Measurements from ENCODE around the gene SLC7A5. TPM values are rescaled to one million over a fixed set of nuclear protein-coding genes. Genes with fewer than 3 reads are reported as not detected.
A peak's percentile ranks its signal among the peaks of the same experiment; 100 is the strongest.

Gene SLC7A5
- total and polyA plus RNA-seq, 2 of the 13 experiments (the other 11 are each of a cell fraction or from before 2014, with no cell fraction given): 79.6 to 155 TPM

DNA sequence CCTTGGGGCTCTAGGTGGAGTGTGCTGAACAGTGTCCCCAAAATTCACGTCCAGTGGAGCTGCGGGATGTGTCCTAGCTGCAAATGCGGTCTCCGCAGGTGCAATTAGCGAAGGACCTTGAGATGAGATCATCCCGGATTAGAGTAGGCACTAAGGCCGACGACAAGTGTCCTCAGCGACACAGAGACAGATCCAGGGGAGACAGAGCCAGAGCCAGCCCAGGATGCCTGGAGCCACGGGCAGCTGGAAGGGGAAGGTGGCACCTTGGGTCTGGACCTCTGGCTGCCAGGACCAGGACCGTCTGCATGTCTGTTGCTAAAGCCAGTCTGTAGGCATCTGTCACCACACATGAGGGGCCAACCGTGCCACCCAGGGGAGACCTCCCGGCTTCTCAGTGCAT is 24.5 kb downstream of the SLC7A5 start (continued):
- TF ChIP-seq, protein P1, sequence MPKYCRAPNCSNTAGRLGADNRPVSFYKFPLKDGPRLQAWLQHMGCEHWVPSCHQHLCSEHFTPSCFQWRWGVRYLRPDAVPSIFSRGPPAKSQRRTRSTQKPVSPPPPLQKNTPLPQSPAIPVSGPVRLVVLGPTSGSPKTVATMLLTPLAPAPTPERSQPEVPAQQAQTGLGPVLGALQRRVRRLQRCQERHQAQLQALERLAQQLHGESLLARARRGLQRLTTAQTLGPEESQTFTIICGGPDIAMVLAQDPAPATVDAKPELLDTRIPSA (CRISPR knock-in tag; IDR thresholded peaks at IDR 0.05; ENCODE audit: borderline replicate concordance): no peak
- TF ChIP-seq GATAD2A (CRISPR knock-in tag; IDR thresholded peaks at IDR 0.05) (no peak), SMARCC2 (IDR thresholded peaks at IDR 0.05) (no peak), HCFC1 (IDR thresholded peaks at IDR 0.05; ENCODE audit: low read depth, low read length) (no peak), ZNF841 (CRISPR knock-in tag; IDR thresholded peaks at IDR 0.05; ENCODE audit: borderline replicate concordance) (no peak), ZNF878 (CRISPR knock-in tag; IDR thresholded peaks at IDR 0.05) (no peak), SNAPC2 (CRISPR knock-in tag; IDR thresholded peaks at IDR 0.05) (no peak), MED13 (CRISPR knock-in tag; IDR thresholded peaks at IDR 0.05) (no peak), ZMYM3 (CRISPR knock-in tag; IDR thresholded peaks at IDR 0.05) (no peak), ZNF550 (CRISPR knock-in tag; IDR thresholded peaks at IDR 0.05; ENCODE audit: borderline replicate concordance) (no peak), EP300 (IDR thresholded peaks at IDR 0.05; ENCODE audit: low read depth in 2 of 2, low read length in 2 of 2) (no peak), EP300 (CRISPR knock-in tag; IDR thresholded peaks at IDR 0.05; ENCODE audit: borderline replicate concordance) (no peak)
- TF ChIP-seq, protein P2, sequence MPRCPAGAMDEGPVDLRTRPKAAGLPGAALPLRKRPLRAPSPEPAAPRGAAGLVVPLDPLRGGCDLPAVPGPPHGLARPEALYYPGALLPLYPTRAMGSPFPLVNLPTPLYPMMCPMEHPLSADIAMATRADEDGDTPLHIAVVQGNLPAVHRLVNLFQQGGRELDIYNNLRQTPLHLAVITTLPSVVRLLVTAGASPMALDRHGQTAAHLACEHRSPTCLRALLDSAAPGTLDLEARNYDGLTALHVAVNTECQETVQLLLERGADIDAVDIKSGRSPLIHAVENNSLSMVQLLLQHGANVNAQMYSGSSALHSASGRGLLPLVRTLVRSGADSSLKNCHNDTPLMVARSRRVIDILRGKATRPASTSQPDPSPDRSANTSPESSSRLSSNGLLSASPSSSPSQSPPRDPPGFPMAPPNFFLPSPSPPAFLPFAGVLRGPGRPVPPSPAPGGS (CRISPR knock-in tag; IDR thresholded peaks at IDR 0.05): 0 out of 2 replicates have a peak, but pooled peaks have one; percentile 1
- TF ChIP-seq, protein P3, sequence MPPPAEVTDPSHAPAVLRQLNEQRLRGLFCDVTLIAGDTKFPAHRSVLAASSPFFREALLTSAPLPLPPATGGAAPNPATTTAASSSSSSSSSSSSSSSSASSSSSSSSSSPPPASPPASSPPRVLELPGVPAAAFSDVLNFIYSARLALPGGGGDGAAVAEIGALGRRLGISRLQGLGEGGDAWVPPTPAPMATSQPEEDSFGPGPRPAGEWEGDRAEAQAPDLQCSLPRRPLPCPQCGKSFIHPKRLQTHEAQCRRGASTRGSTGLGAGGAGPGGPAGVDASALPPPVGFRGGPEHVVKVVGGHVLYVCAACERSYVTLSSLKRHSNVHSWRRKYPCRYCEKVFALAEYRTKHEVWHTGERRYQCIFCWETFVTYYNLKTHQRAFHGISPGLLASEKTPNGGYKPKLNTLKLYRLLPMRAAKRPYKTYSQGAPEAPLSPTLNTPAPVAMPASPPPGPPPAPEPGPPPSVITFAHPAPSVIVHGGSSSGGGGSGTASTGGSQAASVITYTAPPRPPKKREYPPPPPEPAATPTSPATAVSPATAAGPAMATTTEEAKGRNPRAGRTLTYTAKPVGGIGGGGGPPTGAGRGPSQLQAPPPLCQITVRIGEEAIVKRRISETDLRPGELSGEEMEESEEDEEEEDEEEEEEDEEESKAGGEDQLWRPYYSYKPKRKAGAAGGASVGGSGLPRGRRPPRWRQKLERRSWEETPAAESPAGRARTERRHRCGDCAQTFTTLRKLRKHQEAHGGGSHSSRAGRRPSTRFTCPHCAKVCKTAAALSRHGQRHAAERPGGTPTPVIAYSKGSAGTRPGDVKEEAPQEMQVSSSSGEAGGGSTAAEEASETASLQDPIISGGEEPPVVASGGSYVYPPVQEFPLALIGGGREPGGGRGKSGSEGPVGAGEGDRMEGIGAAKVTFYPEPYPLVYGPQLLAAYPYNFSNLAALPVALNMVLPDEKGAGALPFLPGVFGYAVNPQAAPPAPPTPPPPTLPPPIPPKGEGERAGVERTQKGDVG (CRISPR knock-in tag; IDR thresholded peaks at IDR 0.05; ENCODE audit: borderline replicate concordance): peak; percentile 60; the same call in 1 of the 2 replicates
- TF ChIP-seq, protein P4, sequence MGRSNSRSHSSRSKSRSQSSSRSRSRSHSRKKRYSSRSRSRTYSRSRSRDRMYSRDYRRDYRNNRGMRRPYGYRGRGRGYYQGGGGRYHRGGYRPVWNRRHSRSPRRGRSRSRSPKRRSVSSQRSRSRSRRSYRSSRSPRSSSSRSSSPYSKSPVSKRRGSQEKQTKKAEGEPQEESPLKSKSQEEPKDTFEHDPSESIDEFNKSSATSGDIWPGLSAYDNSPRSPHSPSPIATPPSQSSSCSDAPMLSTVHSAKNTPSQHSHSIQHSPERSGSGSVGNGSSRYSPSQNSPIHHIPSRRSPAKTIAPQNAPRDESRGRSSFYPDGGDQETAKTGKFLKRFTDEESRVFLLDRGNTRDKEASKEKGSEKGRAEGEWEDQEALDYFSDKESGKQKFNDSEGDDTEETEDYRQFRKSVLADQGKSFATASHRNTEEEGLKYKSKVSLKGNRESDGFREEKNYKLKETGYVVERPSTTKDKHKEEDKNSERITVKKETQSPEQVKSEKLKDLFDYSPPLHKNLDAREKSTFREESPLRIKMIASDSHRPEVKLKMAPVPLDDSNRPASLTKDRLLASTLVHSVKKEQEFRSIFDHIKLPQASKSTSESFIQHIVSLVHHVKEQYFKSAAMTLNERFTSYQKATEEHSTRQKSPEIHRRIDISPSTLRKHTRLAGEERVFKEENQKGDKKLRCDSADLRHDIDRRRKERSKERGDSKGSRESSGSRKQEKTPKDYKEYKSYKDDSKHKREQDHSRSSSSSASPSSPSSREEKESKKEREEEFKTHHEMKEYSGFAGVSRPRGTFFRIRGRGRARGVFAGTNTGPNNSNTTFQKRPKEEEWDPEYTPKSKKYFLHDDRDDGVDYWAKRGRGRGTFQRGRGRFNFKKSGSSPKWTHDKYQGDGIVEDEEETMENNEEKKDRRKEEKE (IDR thresholded peaks at IDR 0.05): no peak
- TF ChIP-seq, protein P5, sequence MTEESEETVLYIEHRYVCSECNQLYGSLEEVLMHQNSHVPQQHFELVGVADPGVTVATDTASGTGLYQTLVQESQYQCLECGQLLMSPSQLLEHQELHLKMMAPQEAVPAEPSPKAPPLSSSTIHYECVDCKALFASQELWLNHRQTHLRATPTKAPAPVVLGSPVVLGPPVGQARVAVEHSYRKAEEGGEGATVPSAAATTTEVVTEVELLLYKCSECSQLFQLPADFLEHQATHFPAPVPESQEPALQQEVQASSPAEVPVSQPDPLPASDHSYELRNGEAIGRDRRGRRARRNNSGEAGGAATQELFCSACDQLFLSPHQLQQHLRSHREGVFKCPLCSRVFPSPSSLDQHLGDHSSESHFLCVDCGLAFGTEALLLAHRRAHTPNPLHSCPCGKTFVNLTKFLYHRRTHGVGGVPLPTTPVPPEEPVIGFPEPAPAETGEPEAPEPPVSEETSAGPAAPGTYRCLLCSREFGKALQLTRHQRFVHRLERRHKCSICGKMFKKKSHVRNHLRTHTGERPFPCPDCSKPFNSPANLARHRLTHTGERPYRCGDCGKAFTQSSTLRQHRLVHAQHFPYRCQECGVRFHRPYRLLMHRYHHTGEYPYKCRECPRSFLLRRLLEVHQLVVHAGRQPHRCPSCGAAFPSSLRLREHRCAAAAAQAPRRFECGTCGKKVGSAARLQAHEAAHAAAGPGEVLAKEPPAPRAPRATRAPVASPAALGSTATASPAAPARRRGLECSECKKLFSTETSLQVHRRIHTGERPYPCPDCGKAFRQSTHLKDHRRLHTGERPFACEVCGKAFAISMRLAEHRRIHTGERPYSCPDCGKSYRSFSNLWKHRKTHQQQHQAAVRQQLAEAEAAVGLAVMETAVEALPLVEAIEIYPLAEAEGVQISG (CRISPR knock-in tag; IDR thresholded peaks at IDR 0.05): peak; percentile 35; the same call in 1 of the 2 replicates
- TF ChIP-seq, protein P6, sequence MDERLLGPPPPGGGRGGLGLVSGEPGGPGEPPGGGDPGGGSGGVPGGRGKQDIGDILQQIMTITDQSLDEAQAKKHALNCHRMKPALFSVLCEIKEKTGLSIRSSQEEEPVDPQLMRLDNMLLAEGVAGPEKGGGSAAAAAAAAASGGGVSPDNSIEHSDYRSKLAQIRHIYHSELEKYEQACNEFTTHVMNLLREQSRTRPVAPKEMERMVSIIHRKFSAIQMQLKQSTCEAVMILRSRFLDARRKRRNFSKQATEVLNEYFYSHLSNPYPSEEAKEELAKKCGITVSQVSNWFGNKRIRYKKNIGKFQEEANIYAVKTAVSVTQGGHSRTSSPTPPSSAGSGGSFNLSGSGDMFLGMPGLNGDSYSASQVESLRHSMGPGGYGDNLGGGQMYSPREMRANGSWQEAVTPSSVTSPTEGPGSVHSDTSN (CRISPR knock-in tag; IDR thresholded peaks at IDR 0.05): no peak
